Right renal cortex interstitium (tissue), 3 donors: ENCODE results near the gene FAHD2B. TPM values are rescaled to one million over a fixed set of nuclear protein-coding genes. Genes with fewer than 3 reads are reported as not detected.
"Not testable (repeated sequence)": the region's sequence is repeated elsewhere in the genome, so short reads cannot be mapped to it uniquely, and the experiment has no call there.

ENCODE experiments used
- DNase-seq, 3 donors: peaks; one replicate each; pipeline ENCODE4 v3.0.0-alpha.2; 2013; ENCODE audit warnings: low read depth in 3 of 3, low spot score in 2 of 3
- polyA plus RNA-seq, 3 donors: library from polyadenylated mRNA; unstranded; fragments of 120-200 nt; gene quantifications; one replicate each; pipeline ENCODE4 v1.2.1, GENCODE V29; 2013; ENCODE audit not compliant: insufficient read length in 3 of 3

The FAHD2B gene
- polyA plus RNA-seq, 3 donors, result 21.5 to 22.0 (median 21.5) TPM

DNA sequence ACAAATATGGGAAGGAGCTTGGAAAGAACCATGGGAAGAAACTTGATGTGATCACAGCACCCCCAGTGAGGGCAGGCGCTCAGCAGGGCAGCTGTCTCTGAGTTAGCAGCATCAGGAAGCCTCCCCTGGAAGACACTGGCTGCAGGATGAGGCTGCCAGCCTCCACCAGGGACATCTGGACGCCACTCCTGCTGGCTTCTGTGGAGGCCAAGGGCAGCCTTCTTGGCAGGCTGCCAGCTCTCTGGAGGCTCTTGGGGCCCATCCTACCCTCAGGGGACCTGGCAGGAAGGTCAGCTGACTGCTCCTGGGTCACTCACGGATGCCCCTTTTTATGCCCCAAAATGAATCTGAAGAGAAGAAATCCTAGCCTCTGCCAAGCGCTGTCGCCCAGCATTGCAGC lies 26.0 kb downstream of the FAHD2B start:
- not testable (repeated sequence) for DNase-seq

DNA sequence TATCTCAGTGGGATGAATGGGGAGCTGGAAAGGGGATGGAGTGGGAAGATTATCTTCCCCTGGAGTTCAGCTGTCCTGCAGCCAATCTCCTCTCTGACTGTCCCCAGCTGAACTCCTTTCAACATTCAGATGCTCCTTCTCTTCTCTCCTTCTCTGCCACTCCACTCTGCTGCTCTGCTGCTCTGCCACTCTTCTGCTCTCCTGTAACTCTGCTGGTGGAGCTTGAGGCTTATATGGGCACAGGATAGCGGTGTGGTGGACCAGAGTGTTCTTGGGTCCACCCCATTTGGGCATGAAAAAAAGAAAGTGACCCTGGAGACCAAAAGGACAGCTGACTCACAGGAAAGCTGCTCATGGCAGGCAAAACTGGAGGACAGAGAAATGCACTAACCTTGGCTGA lies 26.6 kb downstream of the FAHD2B start:
- DNase-seq, result no peak

- no peak for DNase-seq
These were observed 27.2 kb downstream of the FAHD2B start for GRCh38 chr2:97067279-97068004.

DNA sequence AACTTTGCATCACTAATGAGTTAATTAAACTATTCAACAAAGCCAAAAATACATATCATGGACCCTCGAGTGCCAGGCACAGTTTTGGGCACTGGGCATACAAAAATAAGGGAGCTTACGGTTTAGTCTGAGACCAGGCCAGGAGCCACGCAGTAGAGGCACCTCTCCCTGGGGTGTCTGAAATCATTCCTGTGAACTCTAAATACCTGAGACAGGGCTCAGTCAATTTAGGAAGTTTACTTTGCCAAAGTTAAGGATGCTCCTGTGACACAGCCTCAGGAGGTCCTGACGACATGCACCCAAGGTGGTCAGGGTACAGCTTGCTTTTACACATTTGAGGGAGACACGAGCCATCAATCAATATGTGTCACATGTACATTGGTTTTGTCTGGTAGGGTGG lies 28.7 kb downstream of the FAHD2B start:
- not testable (repeated sequence) for DNase-seq

DNA sequence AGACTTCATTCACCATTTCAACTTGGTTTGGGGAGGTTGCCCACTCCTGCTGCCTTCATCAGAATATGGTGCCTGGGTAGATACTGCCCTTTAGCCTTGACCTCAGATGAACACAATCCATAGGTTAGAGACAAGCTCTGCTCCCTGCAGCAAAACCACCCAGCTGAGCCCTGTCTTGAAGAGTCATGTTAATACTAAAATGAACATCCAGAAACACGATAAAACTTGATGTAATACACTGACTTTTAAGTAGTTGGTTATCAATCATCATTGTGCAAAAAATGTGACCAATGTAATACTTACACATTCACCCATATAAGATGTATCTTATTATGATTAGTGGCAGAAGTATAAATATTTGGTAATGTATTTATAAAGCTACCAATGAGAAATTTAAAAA lies 32.7 kb downstream of the FAHD2B start:
- not testable (repeated sequence) for DNase-seq

GRCh38 chr2:97059782-97060181 lies 34.9 kb downstream of the FAHD2B start:
- not testable (repeated sequence) for DNase-seq

DNA sequence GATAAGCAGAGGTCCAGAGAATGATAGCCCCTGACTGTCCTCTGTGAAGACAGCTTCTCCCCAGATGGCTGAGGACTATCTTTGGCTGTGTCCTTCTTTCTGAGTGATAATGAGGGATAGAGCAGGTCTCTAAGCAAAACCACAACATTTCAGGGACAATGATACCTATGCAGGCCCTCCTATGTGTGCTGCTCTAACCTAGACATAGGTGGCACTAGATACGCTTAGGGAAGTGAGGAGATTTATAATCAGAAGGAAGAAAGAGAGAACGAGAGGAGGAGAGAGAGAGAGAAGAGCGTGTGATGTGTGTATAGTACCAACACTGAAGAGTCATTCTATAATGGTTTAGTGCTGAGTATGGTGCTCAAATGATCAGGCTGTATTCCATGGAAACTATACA lies 38.5 kb downstream of the FAHD2B start:
- not testable (repeated sequence) for DNase-seq

DNA sequence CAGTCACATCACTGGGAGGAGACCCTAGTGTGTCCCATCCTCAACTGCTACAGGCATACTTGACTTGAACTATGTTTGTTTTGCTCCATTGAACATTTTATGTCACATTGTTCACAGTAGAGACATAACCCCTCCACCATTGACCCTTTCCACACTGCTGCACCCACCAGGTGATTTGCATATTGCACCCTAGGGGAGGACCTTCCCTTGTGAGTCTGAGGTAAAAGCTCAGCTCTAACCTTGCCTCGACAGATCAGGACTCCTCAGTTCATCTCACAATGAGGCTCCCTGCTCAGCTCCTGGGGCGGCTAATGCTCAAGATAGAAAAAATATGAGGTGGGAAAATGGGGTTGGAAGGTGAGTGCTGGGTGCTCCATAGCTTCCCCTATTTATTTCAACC lies 44.6 kb downstream of the FAHD2B start:
- not testable (repeated sequence) for DNase-seq

DNA sequence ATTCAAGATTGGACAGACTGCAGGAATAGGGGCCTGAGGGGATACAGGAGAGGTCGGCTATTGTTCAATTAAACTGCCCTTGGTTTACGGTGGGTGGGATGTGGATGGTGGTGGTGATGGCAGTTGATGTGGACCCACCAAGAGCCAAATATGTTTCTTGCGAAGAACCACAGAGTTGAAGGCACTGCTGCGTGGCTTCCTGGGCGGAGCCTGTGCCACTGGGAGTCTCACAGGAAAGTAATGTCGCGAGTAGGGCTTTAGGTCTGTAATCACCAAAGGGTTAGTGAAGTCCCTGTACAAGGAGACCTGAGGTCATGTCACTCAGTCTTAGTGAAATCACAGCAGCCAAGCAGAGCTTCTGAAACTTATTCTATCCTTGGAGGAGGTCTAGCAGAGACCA lies 46.2 kb downstream of the FAHD2B start:
- DNase-seq, result not testable (repeated sequence)

DNA sequence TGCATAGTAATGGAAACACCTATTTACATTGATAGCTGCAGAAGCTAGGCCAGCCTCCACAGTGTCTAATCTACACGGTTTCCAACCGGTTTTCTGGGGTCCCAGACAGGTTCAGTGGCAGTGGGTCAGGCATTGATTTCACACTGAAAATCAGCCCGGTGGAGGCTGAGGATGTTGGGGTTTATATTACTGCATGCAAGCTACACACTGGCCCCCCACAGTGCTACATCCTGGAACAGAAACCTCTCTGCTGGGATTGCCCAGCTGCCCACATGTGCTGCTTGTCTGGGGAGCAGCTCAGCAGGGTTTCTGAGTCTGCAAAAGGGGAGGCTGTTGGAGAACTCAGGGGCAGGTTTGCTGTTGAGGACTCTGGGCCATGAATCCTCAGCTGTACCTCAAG lies 48.0 kb downstream of the FAHD2B start:
- DNase-seq, result not testable (repeated sequence)

DNA sequence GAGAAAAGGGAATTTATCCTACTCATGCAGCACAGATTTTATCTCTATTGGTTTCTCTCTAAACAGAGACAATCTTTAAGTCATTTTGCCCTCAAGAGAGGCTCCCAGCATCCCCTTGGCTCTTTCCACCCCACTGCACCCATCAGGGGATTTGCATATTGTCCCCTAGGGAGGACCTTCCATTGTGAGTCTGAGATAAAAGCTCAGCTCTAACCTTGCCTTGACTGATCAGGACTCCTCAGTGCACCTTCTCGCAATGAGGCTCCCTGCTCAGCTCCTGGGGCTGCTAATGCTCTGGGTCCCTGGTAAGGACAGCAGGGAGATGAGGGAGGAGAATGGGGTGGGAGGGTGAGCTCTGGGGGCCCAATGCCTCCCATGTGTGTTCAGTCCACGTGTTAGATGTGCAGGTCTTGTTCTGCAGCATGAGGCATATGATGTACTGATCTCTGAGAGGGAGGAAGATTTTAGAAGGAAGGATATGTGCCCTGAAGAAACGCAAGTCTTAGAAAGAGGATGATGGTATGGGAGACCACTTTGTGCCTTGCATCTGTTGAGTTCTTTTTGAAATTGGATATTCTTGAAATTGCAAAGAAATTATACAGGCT lies 48.7 kb downstream of the FAHD2B start:
- not testable (repeated sequence) for DNase-seq

Other genes starting within 250 kb of the FAHD2B start
- gene ANKRD39, start 236.9 kb downstream of the FAHD2B start, polyA plus RNA-seq, result 1 to 10 TPM; 7.9 to 9.0 (median 8.2) TPM
- gene SEMA4C, start 224.8 kb downstream of the FAHD2B start, polyA plus RNA-seq, result 10 to 100 TPM; 31.1 to 33.9 (median 31.3) TPM
- under 1 TPM; 0.37 to 0.89 (median 0.59) TPM for gene FAM178B, start 108.3 kb downstream of the FAHD2B start, polyA plus RNA-seq
- 10 to 100 TPM; 14.1 to 16.8 (median 16.7) TPM for gene ANKRD36, start 18.3 kb upstream of the FAHD2B start, polyA plus RNA-seq